WERI-Rb-1 (cell line): ENCODE results near the gene C18orf32.
A peak's percentile ranks its signal among the peaks of the same experiment; 100 is the strongest.

Experiments used
- DNase-seq: peaks from one replicate; pipeline ENCODE4 v3.0.0-alpha.2; 2020
- H3K27ac ChIP-seq: fragments of 250-450 bp; sonication (Bioruptor Pico); 2 replicates; pipeline ENCODE4 v1.5.1; 2020; ENCODE audit warnings: mild to moderate bottlenecking, moderate library complexity
- H3K27me3 ChIP-seq: fragments of 250-450 bp; sonication (Bioruptor Pico); 2 replicates; pipeline ENCODE4 v1.5.1; 2021; ENCODE audit warnings: mild to moderate bottlenecking, low read depth, moderate library complexity; ENCODE audit not compliant: insufficient read depth, severe bottlenecking
- H3K36me3 ChIP-seq: fragments of 250-450 bp; sonication (Bioruptor Pico); 2 replicates; pipeline ENCODE4 v1.5.1; 2020; ENCODE audit warnings: mild to moderate bottlenecking, moderate library complexity
- H3K4me3 ChIP-seq: 2 replicates; pipeline ENCODE4 v1.5.1; 2011; ENCODE audit warnings: low read depth, mild to moderate bottlenecking, control low read depth, low read length
- H3K9me3 ChIP-seq: fragments of 250-450 bp; sonication (Bioruptor Pico); 2 replicates; pipeline ENCODE4 v1.5.1; 2021; ENCODE audit warnings: mild to moderate bottlenecking, moderate library complexity; ENCODE audit not compliant: severe bottlenecking
- TF ChIP-seq, protein P1 (sequence below): IDR thresholded peaks from 2 replicates; pipeline ENCODE4 v1.5.1; 2011; ENCODE audit warnings: low read depth, mild to moderate bottlenecking, control low read depth, inconsistent platforms, low read length

C18orf32 gene

GRCh38 chr18:49490246-49490762 lies 3.3 kb upstream of the C18orf32 start:
- no peak overlapping the region; the same call in 1 of the 2 replicates for H3K27ac ChIP-seq
- H3K9me3 ChIP-seq = no peaks in the 10 kb centered on the region
- H3K4me3 ChIP-seq = no peak overlapping the region
- no peaks in the 10 kb centered on the region for H3K27me3 ChIP-seq
- TF ChIP-seq, protein P1, sequence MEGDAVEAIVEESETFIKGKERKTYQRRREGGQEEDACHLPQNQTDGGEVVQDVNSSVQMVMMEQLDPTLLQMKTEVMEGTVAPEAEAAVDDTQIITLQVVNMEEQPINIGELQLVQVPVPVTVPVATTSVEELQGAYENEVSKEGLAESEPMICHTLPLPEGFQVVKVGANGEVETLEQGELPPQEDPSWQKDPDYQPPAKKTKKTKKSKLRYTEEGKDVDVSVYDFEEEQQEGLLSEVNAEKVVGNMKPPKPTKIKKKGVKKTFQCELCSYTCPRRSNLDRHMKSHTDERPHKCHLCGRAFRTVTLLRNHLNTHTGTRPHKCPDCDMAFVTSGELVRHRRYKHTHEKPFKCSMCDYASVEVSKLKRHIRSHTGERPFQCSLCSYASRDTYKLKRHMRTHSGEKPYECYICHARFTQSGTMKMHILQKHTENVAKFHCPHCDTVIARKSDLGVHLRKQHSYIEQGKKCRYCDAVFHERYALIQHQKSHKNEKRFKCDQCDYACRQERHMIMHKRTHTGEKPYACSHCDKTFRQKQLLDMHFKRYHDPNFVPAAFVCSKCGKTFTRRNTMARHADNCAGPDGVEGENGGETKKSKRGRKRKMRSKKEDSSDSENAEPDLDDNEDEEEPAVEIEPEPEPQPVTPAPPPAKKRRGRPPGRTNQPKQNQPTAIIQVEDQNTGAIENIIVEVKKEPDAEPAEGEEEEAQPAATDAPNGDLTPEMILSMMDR = no peak
- H3K36me3 ChIP-seq = peaks cover 49% of the 10 kb centered on the region
- no peak for DNase-seq

DNA sequence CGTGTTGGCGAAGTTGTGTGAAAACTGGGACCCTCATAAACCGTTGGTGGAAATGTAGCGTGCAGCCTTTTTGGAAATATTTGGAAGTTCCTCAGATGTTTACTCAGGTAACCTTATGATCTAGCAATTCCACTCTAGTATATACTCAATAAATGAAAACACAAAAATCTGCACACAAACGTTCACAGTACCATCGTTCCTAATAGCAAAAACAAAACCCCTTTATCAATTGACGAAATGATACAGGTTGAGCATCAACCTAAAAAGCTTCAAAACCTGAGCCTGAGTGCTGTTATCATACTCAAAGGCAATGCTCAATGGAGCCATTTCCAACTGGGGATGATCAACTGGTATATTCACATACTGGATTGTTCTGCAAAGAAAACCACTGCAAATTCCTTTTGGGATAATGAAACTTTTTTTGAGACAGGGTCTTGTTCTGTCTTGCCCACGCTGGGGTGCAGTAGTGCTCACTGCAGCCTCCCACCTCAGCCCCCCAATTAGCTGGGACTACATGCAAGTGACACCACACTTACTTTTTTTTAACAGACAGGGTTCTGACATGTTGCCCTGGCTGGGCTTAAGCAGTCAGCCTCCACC lies 777 bp upstream of the C18orf32 start:
- Histone ChIP-seq H3K36me3 (peaks cover 64% of the 10 kb centered on the region), H3K27me3 (no peaks in the 10 kb centered on the region), H3K4me3 (peak overlapping the region; percentile 93), H3K27ac (peak overlapping the region; percentile 91), H3K9me3 (no peaks in the 10 kb centered on the region)
- TF ChIP-seq, protein P1 = no peak
- no peak for DNase-seq

DNA sequence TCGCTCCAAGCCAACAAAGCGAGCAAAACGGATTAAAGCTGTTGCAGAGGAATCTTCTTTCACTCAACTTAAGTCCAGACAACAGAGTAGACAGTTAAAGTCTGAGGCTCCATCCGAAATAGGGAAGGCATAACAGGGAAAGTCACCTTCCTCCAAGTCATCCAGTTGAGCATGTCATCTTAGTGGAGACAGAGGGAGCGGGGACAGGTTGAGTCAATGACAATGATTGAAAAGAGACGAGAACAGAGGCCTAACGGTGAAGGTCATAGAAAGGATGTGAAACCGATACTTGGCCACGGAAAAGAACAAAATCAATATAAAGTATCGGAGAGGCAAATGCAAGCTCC lies 455 bp downstream of the C18orf32 start:
- TF ChIP-seq, protein P1 = no peak
- no peak for DNase-seq
- Histone ChIP-seq H3K9me3 (no peaks in the 10 kb centered on the region), H3K36me3 (peaks cover 66% of the 10 kb centered on the region), H3K27ac (peak overlapping the region; percentile 91), H3K27me3 (no peaks in the 10 kb centered on the region), H3K4me3 (peak overlapping the region; percentile 93)

- Histone ChIP-seq H3K36me3 (peaks cover 66% of the 10 kb centered on the region), H3K9me3 (no peaks in the 10 kb centered on the region), H3K4me3 (peak overlapping the region; percentile 93), H3K27ac (peak overlapping the region; percentile 91), H3K27me3 (no peaks in the 10 kb centered on the region)
- no peak for DNase-seq
- TF ChIP-seq, protein P1 = no peak
These were observed 900 bp downstream of the C18orf32 start for GRCh38 chr18:49486134-49486533.

DNA sequence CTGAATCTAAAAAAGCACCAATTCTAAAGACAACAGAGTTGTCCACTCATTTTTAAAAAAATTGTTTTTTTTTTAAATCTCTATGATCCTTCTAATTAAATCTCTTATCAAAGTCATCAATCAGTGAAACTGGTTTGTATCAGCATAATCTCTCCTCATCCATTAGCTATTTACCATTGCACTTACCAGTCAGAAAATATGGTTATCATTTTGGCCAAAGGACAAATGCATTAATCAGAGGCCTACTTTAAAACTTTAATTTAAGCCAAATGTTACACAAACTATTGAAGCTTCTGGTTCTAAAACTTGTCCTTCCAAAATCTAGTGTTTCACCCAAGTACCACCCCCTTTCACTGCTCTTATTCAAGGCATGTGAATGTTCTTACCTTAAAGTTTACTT lies 3.8 kb downstream of the C18orf32 start:
- Histone ChIP-seq H3K4me3 (no peak overlapping the region), H3K27ac (no peak overlapping the region), H3K9me3 (no peaks in the 10 kb centered on the region), H3K36me3 (peaks cover 60% of the 10 kb centered on the region), H3K27me3 (no peaks in the 10 kb centered on the region)
- TF ChIP-seq, protein P1 = no peak
- DNase-seq = no peak

GRCh38 chr18:49481907-49482306 lies 5.1 kb downstream of the C18orf32 start:
- Histone ChIP-seq H3K9me3 (no peaks in the 10 kb centered on the region), H3K27ac (no peak overlapping the region), H3K36me3 (peaks cover 50% of the 10 kb centered on the region), H3K4me3 (no peak overlapping the region), H3K27me3 (no peaks in the 10 kb centered on the region)
- TF ChIP-seq, protein P1 = no peak
- no peak for DNase-seq
